Hepatocyte (in vitro differentiated cells): Measurements from ENCODE around the gene NRCAM.

ENCODE experiments used
- EZH2 ChIP-seq: fragments of 200-600 bp; sonication (generic); IDR thresholded peaks from 2 replicates; pipeline ENCODE4 v1.6.1; 2016; ENCODE audit warnings: antibody characterized with exemption, mild to moderate bottlenecking, borderline replicate concordance
- EZH2phosphoT487 ChIP-seq: fragments of 200-600 bp; sonication (generic); IDR thresholded peaks from one replicate; pipeline ENCODE4 v1.6.1; 2018; ENCODE audit warnings: antibody characterized with exemption, mild to moderate bottlenecking, low read depth, moderate library complexity; ENCODE audit not compliant: unreplicated experiment, severe bottlenecking
- TF ChIP-seq, protein P1 (sequence below): fragments of 200-600 bp; sonication (generic); IDR thresholded peaks from 2 replicates; pipeline ENCODE4 v1.5.1; 2016; ENCODE audit warnings: antibody characterized with exemption, mild to moderate bottlenecking; ENCODE audit not compliant: poor library complexity

DNA sequence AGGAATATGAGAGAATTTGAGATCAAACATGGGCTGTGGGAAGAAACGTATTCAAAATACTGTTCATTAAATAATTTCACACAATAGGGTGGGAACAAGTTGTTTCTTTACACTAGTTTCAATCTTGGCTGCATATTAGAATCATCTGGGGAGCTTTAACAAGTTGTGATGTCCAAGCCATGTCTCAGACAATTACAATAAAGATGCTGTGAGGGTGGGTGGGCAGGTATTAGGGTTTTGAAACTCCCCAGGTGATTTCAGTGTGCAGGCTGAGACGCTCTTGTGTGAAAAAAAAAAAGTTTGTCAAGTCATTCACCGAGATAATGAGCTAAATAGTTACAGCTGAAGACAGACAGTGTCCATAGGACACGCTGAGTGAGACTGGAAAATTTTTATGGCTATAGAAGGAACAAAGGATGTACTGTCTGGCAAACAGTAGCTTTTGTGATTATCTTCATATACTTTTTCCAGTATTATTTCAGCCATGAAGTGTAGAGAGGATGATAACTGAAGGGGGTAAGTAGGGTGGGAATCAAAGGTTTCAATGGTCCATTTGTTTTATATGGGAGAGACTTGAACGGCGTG lies 313.5 kb downstream of the NRCAM start:
- TF ChIP-seq, protein P1, sequence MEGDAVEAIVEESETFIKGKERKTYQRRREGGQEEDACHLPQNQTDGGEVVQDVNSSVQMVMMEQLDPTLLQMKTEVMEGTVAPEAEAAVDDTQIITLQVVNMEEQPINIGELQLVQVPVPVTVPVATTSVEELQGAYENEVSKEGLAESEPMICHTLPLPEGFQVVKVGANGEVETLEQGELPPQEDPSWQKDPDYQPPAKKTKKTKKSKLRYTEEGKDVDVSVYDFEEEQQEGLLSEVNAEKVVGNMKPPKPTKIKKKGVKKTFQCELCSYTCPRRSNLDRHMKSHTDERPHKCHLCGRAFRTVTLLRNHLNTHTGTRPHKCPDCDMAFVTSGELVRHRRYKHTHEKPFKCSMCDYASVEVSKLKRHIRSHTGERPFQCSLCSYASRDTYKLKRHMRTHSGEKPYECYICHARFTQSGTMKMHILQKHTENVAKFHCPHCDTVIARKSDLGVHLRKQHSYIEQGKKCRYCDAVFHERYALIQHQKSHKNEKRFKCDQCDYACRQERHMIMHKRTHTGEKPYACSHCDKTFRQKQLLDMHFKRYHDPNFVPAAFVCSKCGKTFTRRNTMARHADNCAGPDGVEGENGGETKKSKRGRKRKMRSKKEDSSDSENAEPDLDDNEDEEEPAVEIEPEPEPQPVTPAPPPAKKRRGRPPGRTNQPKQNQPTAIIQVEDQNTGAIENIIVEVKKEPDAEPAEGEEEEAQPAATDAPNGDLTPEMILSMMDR, result no peak
- no peak for TF ChIP-seq EZH2
- no peak for TF ChIP-seq EZH2phosphoT487
